ENCODE data around the gene CHPF2.
A peak's percentile ranks its signal among the peaks of the same experiment; 100 is the strongest.

The CHPF2 gene

GRCh38 chr7:151254316-151254715, 22.0 kb downstream of the CHPF2 start:
- no peak for DNase-seq (ENCODE audit: low spot score in 2 of 2)

GRCh38 chr7:151254851-151255250, 22.6 kb downstream of the CHPF2 start:
- H3K4me3 Mint-ChIP-seq, result no peak overlapping the region
- H3K27me3 Mint-ChIP-seq, result peaks cover 88% of the 10 kb centered on the region
- H3K9me3 Mint-ChIP-seq, result no peaks in the 10 kb centered on the region
- DNase-seq (ENCODE audit: low spot score in 2 of 2), result no peak
- peaks cover 15% of the 10 kb centered on the region for H3K4me1 Mint-ChIP-seq
- ATAC-seq (replicated peaks; ENCODE audit: extremely low read depth, poor library complexity, severe bottlenecking), result no peak
- no peak overlapping the region for H3K27ac Mint-ChIP-seq (ENCODE audit: low read depth)
- peaks cover 5% of the 10 kb centered on the region for H3K36me3 Mint-ChIP-seq (ENCODE audit: insufficient read depth)

More at GRCh38 chr7:151254316-151254715, 22.0 kb downstream of the CHPF2 start:
- Mint-ChIP-seq H3K27me3 (peaks cover 93% of the 10 kb centered on the region), H3K36me3 (ENCODE audit: insufficient read depth) (peaks cover 5% of the 10 kb centered on the region), H3K4me3 (no peak overlapping the region), H3K9me3 (no peaks in the 10 kb centered on the region), H3K4me1 (peaks cover 17% of the 10 kb centered on the region), H3K27ac (ENCODE audit: low read depth) (no peak overlapping the region)
- no peak for ATAC-seq (replicated peaks; ENCODE audit: extremely low read depth, poor library complexity, severe bottlenecking)

- DNase-seq (ENCODE audit: low spot score in 2 of 2) (no peak), ATAC-seq (replicated peaks; ENCODE audit: extremely low read depth, poor library complexity, severe bottlenecking) (no peak)
- H3K27ac Mint-ChIP-seq (ENCODE audit: low read depth), result no peak overlapping the region
- no peak overlapping the region for H3K4me3 Mint-ChIP-seq
- H3K4me1 Mint-ChIP-seq, result peaks cover 15% of the 10 kb centered on the region
- peaks cover 4% of the 10 kb centered on the region for H3K36me3 Mint-ChIP-seq (ENCODE audit: insufficient read depth)
- no peaks in the 10 kb centered on the region for H3K9me3 Mint-ChIP-seq
- H3K27me3 Mint-ChIP-seq, result peaks cover 87% of the 10 kb centered on the region
Observed at GRCh38 chr7:151255390-151255789, 23.1 kb downstream of the CHPF2 start.

GRCh38 chr7:151256410-151257045, 24.2 kb downstream of the CHPF2 start:
- Mint-ChIP-seq H3K4me3 (no peak overlapping the region), H3K27ac (ENCODE audit: low read depth) (peak overlapping the region; percentile 67), H3K27me3 (peaks cover 89% of the 10 kb centered on the region), H3K9me3 (no peaks in the 10 kb centered on the region), H3K36me3 (ENCODE audit: insufficient read depth) (peaks cover 2% of the 10 kb centered on the region), H3K4me1 (peaks cover 10% of the 10 kb centered on the region)
- ATAC-seq (replicated peaks; ENCODE audit: extremely low read depth, poor library complexity, severe bottlenecking) (no peak), DNase-seq (ENCODE audit: low spot score in 2 of 2) (no peak)

- H3K9me3 Mint-ChIP-seq, result no peaks in the 10 kb centered on the region
- H3K4me1 Mint-ChIP-seq, result no peaks in the 10 kb centered on the region
- no peaks in the 10 kb centered on the region for H3K36me3 Mint-ChIP-seq (ENCODE audit: insufficient read depth)
- DNase-seq (ENCODE audit: low spot score in 2 of 2) (no peak), ATAC-seq (replicated peaks; ENCODE audit: extremely low read depth, poor library complexity, severe bottlenecking) (no peak)
- no peak overlapping the region for H3K4me3 Mint-ChIP-seq
- peaks cover 90% of the 10 kb centered on the region for H3K27me3 Mint-ChIP-seq
- H3K27ac Mint-ChIP-seq (ENCODE audit: low read depth), result no peak overlapping the region
Observed at GRCh38 chr7:151257990-151258389, 25.7 kb downstream of the CHPF2 start.

GRCh38 chr7:151260471-151260870, 28.2 kb downstream of the CHPF2 start:
- DNase-seq (ENCODE audit: low spot score in 2 of 2), result no peak
- Mint-ChIP-seq H3K4me3 (no peak overlapping the region), H3K27me3 (peaks cover 78% of the 10 kb centered on the region), H3K36me3 (ENCODE audit: insufficient read depth) (no peaks in the 10 kb centered on the region), H3K9me3 (no peaks in the 10 kb centered on the region), H3K4me1 (no peaks in the 10 kb centered on the region), H3K27ac (ENCODE audit: low read depth) (no peak overlapping the region)
- no peak for ATAC-seq (replicated peaks; ENCODE audit: extremely low read depth, poor library complexity, severe bottlenecking)

- peaks cover 73% of the 10 kb centered on the region for H3K27me3 Mint-ChIP-seq
- ATAC-seq (replicated peaks; ENCODE audit: extremely low read depth, poor library complexity, severe bottlenecking) (no peak), DNase-seq (ENCODE audit: low spot score in 2 of 2) (no peak)
- no peaks in the 10 kb centered on the region for H3K9me3 Mint-ChIP-seq
- no peaks in the 10 kb centered on the region for H3K36me3 Mint-ChIP-seq (ENCODE audit: insufficient read depth)
- H3K27ac Mint-ChIP-seq (ENCODE audit: low read depth), result no peak overlapping the region
- no peaks in the 10 kb centered on the region for H3K4me1 Mint-ChIP-seq
- no peak overlapping the region for H3K4me3 Mint-ChIP-seq
Observed at GRCh38 chr7:151260883-151261282, 28.6 kb downstream of the CHPF2 start.

GRCh38 chr7:151261529-151261928, 29.2 kb downstream of the CHPF2 start:
- H3K4me1 Mint-ChIP-seq, result no peaks in the 10 kb centered on the region
- no peak overlapping the region for H3K4me3 Mint-ChIP-seq
- H3K27ac Mint-ChIP-seq (ENCODE audit: low read depth), result no peak overlapping the region
- H3K36me3 Mint-ChIP-seq (ENCODE audit: insufficient read depth), result no peaks in the 10 kb centered on the region
- DNase-seq (ENCODE audit: low spot score in 2 of 2), result no peak
- ATAC-seq (replicated peaks; ENCODE audit: extremely low read depth, poor library complexity, severe bottlenecking), result no peak
- peaks cover 67% of the 10 kb centered on the region for H3K27me3 Mint-ChIP-seq
- H3K9me3 Mint-ChIP-seq, result no peaks in the 10 kb centered on the region

GRCh38 chr7:151264615-151265014, 32.3 kb downstream of the CHPF2 start:
- Mint-ChIP-seq H3K27me3 (peaks cover 39% of the 10 kb centered on the region), H3K27ac (ENCODE audit: low read depth) (no peak overlapping the region), H3K4me3 (no peak overlapping the region), H3K36me3 (ENCODE audit: insufficient read depth) (peaks cover under 1% of the 10 kb centered on the region), H3K4me1 (no peaks in the 10 kb centered on the region), H3K9me3 (no peaks in the 10 kb centered on the region)
- ATAC-seq (replicated peaks; ENCODE audit: extremely low read depth, poor library complexity, severe bottlenecking) (no peak), DNase-seq (ENCODE audit: low spot score in 2 of 2) (no peak)

GRCh38 chr7:151265351-151265931, 33.2 kb downstream of the CHPF2 start:
- ATAC-seq (replicated peaks; ENCODE audit: extremely low read depth, poor library complexity, severe bottlenecking) (no peak), DNase-seq (ENCODE audit: low spot score in 2 of 2) (no peak)
- Mint-ChIP-seq H3K27me3 (peaks cover 34% of the 10 kb centered on the region), H3K4me3 (no peak overlapping the region), H3K36me3 (ENCODE audit: insufficient read depth) (peaks cover 1% of the 10 kb centered on the region), H3K4me1 (no peaks in the 10 kb centered on the region), H3K27ac (ENCODE audit: low read depth) (no peak overlapping the region), H3K9me3 (no peaks in the 10 kb centered on the region)

- Mint-ChIP-seq H3K9me3 (no peaks in the 10 kb centered on the region), H3K4me3 (no peak overlapping the region), H3K36me3 (ENCODE audit: insufficient read depth) (peaks cover 3% of the 10 kb centered on the region), H3K4me1 (peaks cover 15% of the 10 kb centered on the region), H3K27me3 (no peaks in the 10 kb centered on the region), H3K27ac (ENCODE audit: low read depth) (no peak overlapping the region)
- DNase-seq (ENCODE audit: low spot score in 2 of 2) (no peak), ATAC-seq (replicated peaks; ENCODE audit: extremely low read depth, poor library complexity, severe bottlenecking) (no peak)
Observed at GRCh38 chr7:151269511-151269910, 37.2 kb downstream of the CHPF2 start.

- Mint-ChIP-seq H3K27ac (ENCODE audit: low read depth) (no peak overlapping the region), H3K36me3 (ENCODE audit: insufficient read depth) (peaks cover 5% of the 10 kb centered on the region), H3K9me3 (no peaks in the 10 kb centered on the region), H3K4me1 (peaks cover 34% of the 10 kb centered on the region), H3K27me3 (no peaks in the 10 kb centered on the region), H3K4me3 (no peak overlapping the region)
- ATAC-seq (replicated peaks; ENCODE audit: extremely low read depth, poor library complexity, severe bottlenecking), result no peak
- DNase-seq (ENCODE audit: low spot score in 2 of 2), result no peak
Observed at GRCh38 chr7:151271699-151272355, 39.5 kb downstream of the CHPF2 start.

GRCh38 chr7:151272405-151272804, 40.1 kb downstream of the CHPF2 start:
- ATAC-seq (replicated peaks; ENCODE audit: extremely low read depth, poor library complexity, severe bottlenecking) (no peak), DNase-seq (ENCODE audit: low spot score in 2 of 2) (no peak)
- Mint-ChIP-seq H3K27me3 (no peaks in the 10 kb centered on the region), H3K4me1 (peaks cover 38% of the 10 kb centered on the region), H3K27ac (ENCODE audit: low read depth) (no peak overlapping the region), H3K9me3 (no peaks in the 10 kb centered on the region), H3K36me3 (ENCODE audit: insufficient read depth) (peaks cover 5% of the 10 kb centered on the region), H3K4me3 (no peak overlapping the region)
